GM12875 (cell line): ENCODE results near the gene GPR31.

ENCODE experiments used
- H3K4me3 ChIP-seq: one replicate; pipeline ENCODE4 v1.5.1; 2011; ENCODE audit warnings: low read depth, low read length, control low read depth
- CTCF ChIP-seq: IDR thresholded peaks from 2 replicates; pipeline ENCODE4 v1.5.1; 2011; ENCODE audit warnings: low read depth, mild to moderate bottlenecking, control low read depth, inconsistent platforms, low read length, moderate library complexity, borderline replicate concordance; ENCODE audit not compliant: insufficient read depth

Gene GPR31

GRCh38 chr6:167121335-167121841, 36.4 kb downstream of the GPR31 start:
- no peak overlapping the region for H3K4me3 ChIP-seq
- TF ChIP-seq CTCF = no peak

GRCh38 chr6:167120583-167120903, 37.2 kb downstream of the GPR31 start:
- H3K4me3 ChIP-seq = no peak overlapping the region
- no peak for TF ChIP-seq CTCF

- TF ChIP-seq CTCF = peak; percentile 66
- no peak overlapping the region for H3K4me3 ChIP-seq
These were observed 37.9 kb downstream of the GPR31 start for GRCh38 chr6:167119670-167120582.

- no peak for TF ChIP-seq CTCF
- no peak overlapping the region for H3K4me3 ChIP-seq
These were observed 38.9 kb downstream of the GPR31 start for GRCh38 chr6:167118839-167119238.

GRCh38 chr6:167118006-167118405, 39.8 kb downstream of the GPR31 start:
- TF ChIP-seq CTCF = no peak

GRCh38 chr6:167116838-167117228, 40.9 kb downstream of the GPR31 start:
- H3K4me3 ChIP-seq = no peak overlapping the region
- no peak for TF ChIP-seq CTCF

More at GRCh38 chr6:167118006-167118405, 39.8 kb downstream of the GPR31 start:
- no peak overlapping the region for H3K4me3 ChIP-seq
